K562 (cell line): Measurements from ENCODE around the gene CYB5R4. TPM values are rescaled to one million over a fixed set of nuclear protein-coding genes. Genes with fewer than 3 reads are reported as not detected.

Experiments used
- DMBX1 ChIP-seq: fragments of 250-450 bp; sonication (Bioruptor Pico); IDR thresholded peaks from 2 replicates; pipeline ENCODE4 v1.8.0; 2022; ENCODE audit warnings: inconsistent platforms, mild to moderate bottlenecking, moderate library complexity, borderline replicate concordance
- ELF4 ChIP-seq: fragments of 450-650 bp; formaldehyde crosslinking; IDR thresholded peaks from 2 replicates; pipeline ENCODE4 v1.4.0; 2022; ENCODE audit warnings: missing genetic modification characterization
- EP400 ChIP-seq: fragments of 450-650 bp; IDR thresholded peaks from 2 replicates; pipeline ENCODE4 v1.6.1; 2017; ENCODE audit warnings: antibody characterized with exemption, mild to moderate bottlenecking, moderate library complexity
- HES1 ChIP-seq: fragments of 450-650 bp; IDR thresholded peaks from 2 replicates; pipeline ENCODE4 v1.6.1; 2016; ENCODE audit warnings: low read depth, mild to moderate bottlenecking, moderate library complexity
- KAT2B ChIP-seq: IDR thresholded peaks from one replicate; pipeline ENCODE4 v1.6.1; 2012; ENCODE audit warnings: low read depth, mild to moderate bottlenecking, control low read depth, inconsistent platforms, low read length, moderate library complexity
- MEIS2 ChIP-seq: fragments of 450-650 bp; IDR thresholded peaks from 2 replicates; pipeline ENCODE4 v1.6.1; 2014; ENCODE audit warnings: mild to moderate bottlenecking; ENCODE audit not compliant: partially characterized antibody
- MXI1 ChIP-seq: IDR thresholded peaks from 2 replicates; pipeline ENCODE4 v1.6.1; 2011; ENCODE audit warnings: low read depth, mild to moderate bottlenecking, improper control_type of control experiment, low read length
- MYBL2 ChIP-seq, 2 experiments: fragments of 450-650 bp in 1 of 2; sonication (generic) in 1 of 2; formaldehyde crosslinking in 1 of 2; IDR thresholded peaks; 2 replicates each; pipeline versions ENCODE4 v1.6.1 to v1.8.1; 2017 to 2022; ENCODE audit warnings: borderline replicate concordance in 1 of 2, inconsistent platforms in 1 of 2, low read depth in 1 of 2, mild to moderate bottlenecking in 1 of 2, missing genetic modification reagents in 1 of 2, moderate library complexity in 1 of 2
- NFIC ChIP-seq: fragments of 450-650 bp; IDR thresholded peaks from 2 replicates; pipeline ENCODE4 v1.6.1; 2017; ENCODE audit warnings: mild to moderate bottlenecking, inconsistent platforms
- PCBP1 ChIP-seq: fragments of 200-400 bp; formaldehyde crosslinking; IDR thresholded peaks from 2 replicates; pipeline ENCODE4 v1.6.1; 2018; ENCODE audit warnings: mild to moderate bottlenecking, low read depth, low read length; ENCODE audit not compliant: poor library complexity, severe bottlenecking
- POLR3G ChIP-seq: IDR thresholded peaks from 2 replicates; pipeline ENCODE4 v1.6.1; 2011; ENCODE audit not compliant: insufficient read length, insufficient replicate concordance; ENCODE audit errors: extremely low read depth
- RFX5 ChIP-seq: IDR thresholded peaks from 2 replicates; pipeline ENCODE4 v1.6.1; 2011; ENCODE audit warnings: low read depth, mild to moderate bottlenecking, improper control_type of control experiment, low read length
- TCF3 ChIP-seq: sonication (generic); formaldehyde crosslinking; IDR thresholded peaks from 2 replicates; pipeline ENCODE4 v1.4.0; 2020; ENCODE audit warnings: mild to moderate bottlenecking, missing genetic modification reagents
- THRA ChIP-seq: fragments of 450-650 bp; IDR thresholded peaks from 2 replicates; pipeline ENCODE4 v1.6.1; 2017; ENCODE audit warnings: mild to moderate bottlenecking, moderate library complexity
- ZFP30 ChIP-seq: fragments of 250-450 bp; sonication (Bioruptor Pico); IDR thresholded peaks from 2 replicates; pipeline ENCODE4 v1.8.0; 2022; ENCODE audit warnings: moderate library complexity, mild to moderate bottlenecking, inconsistent platforms, borderline replicate concordance
- ZNF133 ChIP-seq: fragments of 250-450 bp; sonication (Bioruptor Pico); IDR thresholded peaks from 2 replicates; pipeline ENCODE4 v1.4.0; 2020; ENCODE audit warnings: mild to moderate bottlenecking
- ZNF436 ChIP-seq: fragments of 250-450, 450-650 bp; sonication (Bioruptor Pico); formaldehyde crosslinking; IDR thresholded peaks from 2 replicates; pipeline ENCODE4 v1.7.0; 2020; ENCODE audit warnings: mild to moderate bottlenecking
- ZNF586 ChIP-seq: fragments of 450-650 bp; formaldehyde crosslinking; conservative IDR thresholded peaks from 2 replicates; pipeline ENCODE4 v1.4.0; 2020; ENCODE audit warnings: mild to moderate bottlenecking, moderate library complexity
- ZNF717 ChIP-seq: fragments of 250-450 bp; sonication (Bioruptor Pico); IDR thresholded peaks from 2 replicates; pipeline ENCODE4 v1.5.0; 2021
- polyA plus RNA-seq, 8 experiments: library from polyadenylated mRNA; depleted of rRNA in 4 of 8; stranded (reverse) in 5 of 8; unstranded in 3 of 8; fragments of >200 nt; fragmentation: Nextera tagmentation in 2 of 8; fragmentation: Illumina TruSeq in 1 of 8; extraction: Ambion mirVana in 2 of 8; extraction: Trizol in 1 of 8; gene quantifications; 2 replicates each; pipeline versions ENCODE4 v1.2.1 to v1.2.3, GENCODE V29; 2011 to 2014; ENCODE audit warnings: inconsistent platforms in 1 of 8, missing spikeins in 1 of 8
- total RNA-seq, 7 experiments: library from RNA; depleted of rRNA in 6 of 7; stranded (reverse); fragments of >200 nt in 6 of 7; fragmentation: Illumina TruSeq in 2 of 7; extraction: Trizol in 2 of 7; gene quantifications; 2 replicates each; pipeline versions ENCODE4 v1.2.1 to v1.2.3, GENCODE V29; 2011 to 2021; ENCODE audit warnings: low replicate concordance in 1 of 7
- TF ChIP-seq, protein P1 (sequence below): IDR thresholded peaks from 2 replicates; pipeline ENCODE4 v1.6.1; 2014; ENCODE audit warnings: antibody characterized with exemption
- TF ChIP-seq, protein P2 (sequence below): fragments of 250-450 bp; sonication (Bioruptor Pico); IDR thresholded peaks from 2 replicates; pipeline ENCODE4 v1.4.0; 2020

CYB5R4 gene
- total and polyA plus RNA-seq, 9 of the 15 experiments (the other 6 are each of a cell fraction or from before 2014, with no cell fraction given) = 5.9 to 23.1 (median 19.0) TPM

DNA sequence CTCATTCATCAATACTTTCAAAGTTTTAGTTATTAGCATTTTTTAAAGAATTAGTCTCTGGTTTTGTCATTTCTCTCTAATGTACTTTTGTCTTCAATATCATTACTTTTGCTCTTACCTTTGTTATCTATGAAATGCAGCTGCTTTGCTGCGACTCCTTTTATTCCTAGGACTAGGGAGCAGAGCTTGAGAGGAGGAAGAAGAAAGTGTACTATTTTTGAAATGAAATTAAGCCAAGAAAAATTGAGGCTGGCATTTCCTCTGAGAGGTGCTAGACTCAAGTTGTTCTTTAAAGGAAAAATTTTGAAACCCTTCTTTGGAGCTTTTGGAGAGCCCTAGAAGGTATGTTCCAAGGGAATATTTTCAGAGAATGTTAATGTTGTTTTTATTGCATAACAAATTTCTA is 125.8 kb downstream of the CYB5R4 start (continued):
- TF ChIP-seq THRA (no peak), EP400 (0 out of 2 replicates have a peak, but pooled peaks have one; percentile 17), ZFP30 (no peak), MXI1 (no peak), MEIS2 (no peak), NFIC (no peak), ZNF717 (CRISPR knock-in tag) (no peak), MYBL2 (IDR thresholded peaks at IDR 0.05; ENCODE audit: low read depth) (no peak), MYBL2 (CRISPR knock-in tag; IDR thresholded peaks at IDR 0.05; ENCODE audit: borderline replicate concordance) (no peak), ZNF133 (CRISPR knock-in tag) (no peak), KAT2B (no peak), ZNF586 (CRISPR knock-in tag) (no peak), TCF3 (peak; percentile 83), DMBX1 (CRISPR knock-in tag) (no peak), PCBP1 (no peak), POLR3G (no peak), ELF4 (CRISPR knock-in tag) (no peak), ZNF436 (CRISPR knock-in tag) (no peak), RFX5 (no peak), HES1 (no peak)
- TF ChIP-seq, protein P1, sequence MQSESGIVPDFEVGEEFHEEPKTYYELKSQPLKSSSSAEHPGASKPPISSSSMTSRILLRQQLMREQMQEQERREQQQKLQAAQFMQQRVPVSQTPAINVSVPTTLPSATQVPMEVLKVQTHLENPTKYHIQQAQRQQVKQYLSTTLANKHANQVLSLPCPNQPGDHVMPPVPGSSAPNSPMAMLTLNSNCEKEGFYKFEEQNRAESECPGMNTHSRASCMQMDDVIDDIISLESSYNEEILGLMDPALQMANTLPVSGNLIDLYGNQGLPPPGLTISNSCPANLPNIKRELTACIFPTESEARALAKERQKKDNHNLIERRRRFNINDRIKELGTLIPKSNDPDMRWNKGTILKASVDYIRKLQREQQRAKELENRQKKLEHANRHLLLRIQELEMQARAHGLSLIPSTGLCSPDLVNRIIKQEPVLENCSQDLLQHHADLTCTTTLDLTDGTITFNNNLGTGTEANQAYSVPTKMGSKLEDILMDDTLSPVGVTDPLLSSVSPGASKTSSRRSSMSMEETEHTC = no peak
- TF ChIP-seq, protein P2, sequence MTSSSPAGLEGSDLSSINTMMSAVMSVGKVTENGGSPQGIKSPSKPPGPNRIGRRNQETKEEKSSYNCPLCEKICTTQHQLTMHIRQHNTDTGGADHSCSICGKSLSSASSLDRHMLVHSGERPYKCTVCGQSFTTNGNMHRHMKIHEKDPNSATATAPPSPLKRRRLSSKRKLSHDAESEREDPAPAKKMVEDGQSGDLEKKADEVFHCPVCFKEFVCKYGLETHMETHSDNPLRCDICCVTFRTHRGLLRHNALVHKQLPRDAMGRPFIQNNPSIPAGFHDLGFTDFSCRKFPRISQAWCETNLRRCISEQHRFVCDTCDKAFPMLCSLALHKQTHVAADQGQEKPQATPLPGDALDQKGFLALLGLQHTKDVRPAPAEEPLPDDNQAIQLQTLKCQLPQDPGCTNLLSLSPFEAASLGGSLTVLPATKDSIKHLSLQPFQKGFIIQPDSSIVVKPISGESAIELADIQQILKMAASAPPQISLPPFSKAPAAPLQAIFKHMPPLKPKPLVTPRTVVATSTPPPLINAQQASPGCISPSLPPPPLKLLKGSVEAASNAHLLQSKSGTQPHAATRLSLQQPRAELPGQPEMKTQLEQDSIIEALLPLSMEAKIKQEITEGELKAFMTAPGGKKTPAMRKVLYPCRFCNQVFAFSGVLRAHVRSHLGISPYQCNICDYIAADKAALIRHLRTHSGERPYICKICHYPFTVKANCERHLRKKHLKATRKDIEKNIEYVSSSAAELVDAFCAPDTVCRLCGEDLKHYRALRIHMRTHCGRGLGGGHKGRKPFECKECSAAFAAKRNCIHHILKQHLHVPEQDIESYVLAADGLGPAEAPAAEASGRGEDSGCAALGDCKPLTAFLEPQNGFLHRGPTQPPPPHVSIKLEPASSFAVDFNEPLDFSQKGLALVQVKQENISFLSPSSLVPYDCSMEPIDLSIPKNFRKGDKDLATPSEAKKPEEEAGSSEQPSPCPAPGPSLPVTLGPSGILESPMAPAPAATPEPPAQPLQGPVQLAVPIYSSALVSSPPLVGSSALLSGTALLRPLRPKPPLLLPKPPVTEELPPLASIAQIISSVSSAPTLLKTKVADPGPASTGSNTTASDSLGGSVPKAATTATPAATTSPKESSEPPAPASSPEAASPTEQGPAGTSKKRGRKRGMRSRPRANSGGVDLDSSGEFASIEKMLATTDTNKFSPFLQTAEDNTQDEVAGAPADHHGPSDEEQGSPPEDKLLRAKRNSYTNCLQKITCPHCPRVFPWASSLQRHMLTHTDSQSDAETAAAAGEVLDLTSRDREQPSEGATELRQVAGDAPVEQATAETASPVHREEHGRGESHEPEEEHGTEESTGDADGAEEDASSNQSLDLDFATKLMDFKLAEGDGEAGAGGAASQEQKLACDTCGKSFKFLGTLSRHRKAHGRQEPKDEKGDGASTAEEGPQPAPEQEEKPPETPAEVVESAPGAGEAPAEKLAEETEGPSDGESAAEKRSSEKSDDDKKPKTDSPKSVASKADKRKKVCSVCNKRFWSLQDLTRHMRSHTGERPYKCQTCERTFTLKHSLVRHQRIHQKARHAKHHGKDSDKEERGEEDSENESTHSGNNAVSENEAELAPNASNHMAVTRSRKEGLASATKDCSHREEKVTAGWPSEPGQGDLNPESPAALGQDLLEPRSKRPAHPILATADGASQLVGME (CRISPR knock-in tag) = no peak
